ENCODE data around the gene ZNF653. TPM values are rescaled to one million over a fixed set of nuclear protein-coding genes. Genes with fewer than 3 reads are reported as not detected.
"Not testable (repeated sequence)": the region's sequence is repeated elsewhere in the genome, so short reads cannot be mapped to it uniquely, and the experiment has no call there.

ZNF653 gene
- total RNA-seq, 1 donor from 2014 or later: 17.4 TPM

DNA sequence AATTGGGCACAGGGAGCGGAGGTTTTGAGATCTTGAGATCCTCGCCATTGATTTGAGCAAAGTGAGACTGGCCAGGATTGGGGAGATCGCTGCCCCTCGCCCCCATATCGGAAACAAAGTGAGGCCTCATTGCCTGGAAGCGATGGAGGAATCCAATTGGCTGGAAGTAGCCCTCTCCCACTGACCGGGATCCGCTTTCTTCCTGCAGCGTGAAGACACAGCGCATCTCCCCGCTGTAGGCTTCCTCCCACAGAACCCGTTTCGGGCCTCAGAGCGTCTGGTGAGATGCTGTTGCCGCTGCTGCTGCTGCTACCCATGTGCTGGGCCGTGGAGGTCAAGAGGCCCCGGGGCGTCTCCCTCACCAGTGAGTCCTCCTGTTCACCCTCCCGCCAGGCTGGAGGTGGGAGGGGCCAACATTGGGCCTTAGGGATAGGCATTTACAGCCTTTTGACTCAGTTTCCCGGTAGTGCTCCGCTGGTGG, 69.8 kb downstream of the ZNF653 start:
- intact Hi-C loops (cut with micrococcal nuclease): loop anchor here (1.0 to 5.0 kb wide), 8 partner anchors 14 to 1356 kb away; partner anchors contain the start of genes JUNB, SMARCA4 and ZNF653

DNA sequence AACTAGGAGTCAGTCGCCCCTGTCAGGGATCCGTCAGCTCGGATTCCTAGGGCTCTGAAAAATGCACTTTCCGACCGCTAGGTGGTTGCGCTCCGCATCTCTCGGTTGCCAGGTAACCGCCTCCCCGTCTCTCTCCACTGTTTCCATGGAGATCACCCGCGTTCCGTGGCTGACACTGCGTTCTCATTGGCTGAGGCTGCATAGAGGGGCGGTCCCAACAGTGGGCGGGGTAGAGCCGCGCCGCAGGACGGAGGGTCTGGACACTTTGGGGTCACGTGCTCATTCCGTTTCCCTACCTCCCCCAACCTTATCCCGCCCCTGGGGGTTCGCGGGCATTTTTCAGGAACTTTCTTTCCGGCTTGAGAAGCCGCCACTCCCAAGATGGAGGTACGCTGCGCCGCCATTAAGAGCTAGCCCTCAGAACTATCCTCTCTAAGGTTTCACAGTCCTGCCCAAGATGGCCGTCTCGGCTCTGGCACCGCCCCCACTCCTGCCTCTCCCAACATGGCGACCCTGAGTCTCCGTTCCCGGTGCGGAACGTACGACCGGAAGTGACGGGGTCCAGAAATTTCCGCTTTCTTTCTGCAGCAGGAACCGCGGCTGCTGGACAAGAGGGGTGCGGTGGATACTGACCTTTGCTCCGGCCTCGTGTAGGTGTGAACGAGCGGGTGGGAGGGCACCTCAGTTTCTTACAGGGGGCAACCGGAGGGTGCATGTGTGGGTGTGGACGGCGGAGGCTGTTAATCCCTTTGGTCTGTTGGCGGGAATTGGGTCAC, 70.4 kb downstream of the ZNF653 start, which contains the start of the genes ODAD3 and PRKCSH:
Gene ODAD3, minus strand, starts transcription at position 65 of the 776 bp plus-strand sequence. CDS start 105 bp downstream, outside the sequence.
Gene PRKCSH, plus strand, starts transcription at position 579 of the 776 bp plus-strand sequence. CDS start 483 bp downstream, outside the sequence.
- intact Hi-C loops (cut with micrococcal nuclease): loop anchor here (1.0 to 5.0 kb wide), 8 partner anchors 13 to 1357 kb away; partner anchors contain the start of genes JUNB, SMARCA4 and ZNF653

DNA sequence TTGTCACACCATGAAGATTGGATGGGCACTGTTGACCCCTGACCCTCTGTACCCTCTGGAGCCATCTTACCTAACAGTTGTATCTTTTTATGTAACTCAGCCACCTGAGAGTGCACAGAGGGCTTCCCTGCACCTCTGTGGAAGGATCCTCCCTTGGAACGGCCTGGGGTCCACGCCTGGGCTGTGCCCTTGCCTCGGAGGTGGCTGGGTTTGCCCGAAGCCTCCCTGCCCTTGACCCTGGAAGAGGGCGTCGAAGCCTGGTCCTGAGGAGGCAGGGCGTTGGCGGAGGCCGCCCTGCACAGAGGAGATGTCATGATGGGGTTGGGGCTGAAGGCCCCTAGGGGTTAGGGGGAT, 71.0 kb downstream of the ZNF653 start:
- intact Hi-C loops (cut with micrococcal nuclease): loop anchor here (1.0 to 5.0 kb wide), 8 partner anchors 12 to 1358 kb away; partner anchors contain the start of genes JUNB, SMARCA4 and ZNF653

DNA sequence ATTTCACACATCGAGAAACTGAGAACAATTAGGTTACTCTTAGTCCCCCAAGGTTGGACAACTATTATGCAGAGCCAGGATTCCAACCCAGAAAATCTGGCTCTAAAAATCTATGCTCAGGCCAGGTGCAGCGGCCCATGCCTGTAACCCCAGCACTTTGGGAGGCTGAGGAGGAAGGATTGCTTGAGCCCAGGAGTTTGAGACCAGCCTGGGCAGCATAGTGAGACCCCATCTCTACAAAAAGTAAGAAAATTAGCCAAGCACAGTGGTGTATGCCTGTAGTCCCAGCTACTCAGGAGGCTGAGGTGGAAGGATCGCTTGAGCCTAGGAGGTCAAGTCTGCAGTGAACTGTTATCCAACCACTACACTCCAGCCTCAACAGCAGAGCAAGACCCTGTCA, 72.1 kb downstream of the ZNF653 start:
- intact Hi-C loops (cut with micrococcal nuclease): not testable (repeated sequence)

Other genes starting within 250 kb of the ZNF653 start
- gene DOCK6, start 243.3 kb downstream of the ZNF653 start, total RNA-seq: 0.16 and 0.20 TPM in 2 replicates
- gene TSPAN16, start 209.7 kb downstream of the ZNF653 start, total RNA-seq: not detected in 2 replicates
- gene RAB3D, start 166.2 kb downstream of the ZNF653 start, total RNA-seq: 7.2 and 7.4 TPM in 2 replicates
- gene TMEM205, start 159.6 kb downstream of the ZNF653 start, total RNA-seq: 26.3 and 28.4 TPM in 2 replicates
- gene CCDC159, start 159.3 kb downstream of the ZNF653 start, total RNA-seq: 14.1 and 15.6 TPM in 2 replicates
- gene PLPPR2, start 150.4 kb downstream of the ZNF653 start, total RNA-seq: 1.8 and 1.9 TPM in 2 replicates
- gene SWSAP1, start 131.2 kb downstream of the ZNF653 start, total RNA-seq: 2.6 and 3.6 TPM in 2 replicates
- 4.4 TPM in 2 replicates for gene EPOR, start 121.5 kb downstream of the ZNF653 start, total RNA-seq
- gene RGL3, start 86.5 kb downstream of the ZNF653 start, total RNA-seq: not detected in 2 replicates
- gene ODAD3, start 70.7 kb downstream of the ZNF653 start, total RNA-seq: 0.09 TPM in 1 of 2 replicates, not detected in the other
- gene PRKCSH, start 70.2 kb downstream of the ZNF653 start, total RNA-seq: 309 and 327 TPM in 2 replicates
- gene ELAVL3, start 24.8 kb downstream of the ZNF653 start, total RNA-seq: 0.32 TPM in 1 of 2 replicates, not detected in the other
- 28.6 and 28.8 TPM in 2 replicates for gene ECSIT, start 23.3 kb upstream of the ZNF653 start, total RNA-seq
- gene CNN1, start 33.0 kb upstream of the ZNF653 start, total RNA-seq: not detected in 2 replicates
- 57.1 and 58.5 TPM in 2 replicates for gene ELOF1, start 53.4 kb upstream of the ZNF653 start, total RNA-seq
- 34.4 and 34.5 TPM in 2 replicates for gene ACP5, start 71.8 kb upstream of the ZNF653 start, total RNA-seq
- 4.5 and 5.0 TPM in 2 replicates for gene ZNF627, start 91.6 kb upstream of the ZNF653 start, total RNA-seq
- gene ZNF823, start 233.1 kb upstream of the ZNF653 start, total RNA-seq: 4.8 and 5.4 TPM in 2 replicates

Measured in T-helper 2 cell treated with Interferon-gamma antibody and Interleukin-4, amounts not matched to agents 100 ng/mL and 5 ng/mL, for 36 hours (primary cell).